ENCODE measurements around the gene DHX15. TPM values are rescaled to one million over a fixed set of nuclear protein-coding genes. Genes with fewer than 3 reads are reported as not detected.

DHX15 gene
- total RNA-seq, 2 experiments from 2014 or later: 169 to 172 TPM

- H3K27ac Mint-ChIP-seq: no peak overlapping the region
- H3K4me1 Mint-ChIP-seq (ENCODE audit: low read depth): peaks cover 8% of the 10 kb centered on the region
- ChIA-PET CTCF (interaction anchor here (0.9 kb wide), 1 partner anchor 38 kb away, joined by 3 read pairs; no protein-coding TSS in a partner anchor), POLR2A (no interaction called here)
- no peaks in the 10 kb centered on the region for H3K9me3 Mint-ChIP-seq
- intact Hi-C loops (cut with micrococcal nuclease): no loop called here
- peaks cover 56% of the 10 kb centered on the region for H3K36me3 Mint-ChIP-seq
- H3K4me3 Mint-ChIP-seq: no peak overlapping the region
- DNase-seq: no peak
- H3K27me3 Mint-ChIP-seq: no peaks in the 10 kb centered on the region
Measured at GRCh38 chr4:24527371-24527770, 57.0 kb downstream of the DHX15 start.

GRCh38 chr4:24521544-24521943, 62.8 kb downstream of the DHX15 start:
- no peak overlapping the region for H3K27ac Mint-ChIP-seq
- H3K9me3 Mint-ChIP-seq: no peaks in the 10 kb centered on the region
- ChIA-PET CTCF (interaction anchor here (0.6 kb wide), 1 partner anchor 235 kb away, joined by 3 read pairs; no protein-coding TSS in a partner anchor), POLR2A (no interaction called here)
- intact Hi-C loops (cut with micrococcal nuclease): no loop called here
- peaks cover 64% of the 10 kb centered on the region for H3K36me3 Mint-ChIP-seq
- no peaks in the 10 kb centered on the region for H3K27me3 Mint-ChIP-seq
- DNase-seq: no peak
- peaks cover 26% of the 10 kb centered on the region for H3K4me1 Mint-ChIP-seq (ENCODE audit: low read depth)
- H3K4me3 Mint-ChIP-seq: no peak overlapping the region

- H3K36me3 Mint-ChIP-seq: peaks cover 58% of the 10 kb centered on the region
- intact Hi-C loops (cut with micrococcal nuclease): no loop called here
- H3K4me3 Mint-ChIP-seq: no peak overlapping the region
- DNase-seq: no peak
- no peaks in the 10 kb centered on the region for H3K27me3 Mint-ChIP-seq
- no peaks in the 10 kb centered on the region for H3K9me3 Mint-ChIP-seq
- no peak overlapping the region for H3K27ac Mint-ChIP-seq
- POLR2A ChIA-PET: interaction anchor here (1.0 kb wide), 1 partner anchor 65 kb away, joined by 5 read pairs; no protein-coding TSS in a partner anchor
- CTCF ChIA-PET: no interaction called here
- H3K4me1 Mint-ChIP-seq (ENCODE audit: low read depth): peaks cover 27% of the 10 kb centered on the region
Measured at GRCh38 chr4:24519649-24520048, 64.7 kb downstream of the DHX15 start.

GRCh38 chr4:24517676-24518075, 66.7 kb downstream of the DHX15 start:
- Mint-ChIP-seq H3K36me3 (peaks cover 48% of the 10 kb centered on the region), H3K9me3 (no peaks in the 10 kb centered on the region), H3K27ac (no peak overlapping the region), H3K4me3 (no peak overlapping the region), H3K27me3 (no peaks in the 10 kb centered on the region), H3K4me1 (ENCODE audit: low read depth) (peaks cover 22% of the 10 kb centered on the region)
- POLR2A ChIA-PET: interaction anchor here (1.1 kb wide), 1 partner anchor 67 kb away, joined by 3 read pairs; the partner anchor contains the start of gene DHX15
- no peak for DNase-seq
- intact Hi-C loops (cut with micrococcal nuclease): loop anchor here (2.0 kb wide), 2 partner anchors 39 to 67 kb away; partner anchors contain the start of gene DHX15
- CTCF ChIA-PET: interaction anchor here (0.9 kb wide), 1 partner anchor 34 kb away, joined by 3 read pairs; no protein-coding TSS in a partner anchor

- intact Hi-C loops (cut with micrococcal nuclease): loop anchor here (2.0 kb wide), 2 partner anchors 40 to 68 kb away; partner anchors contain the start of gene DHX15
- ChIA-PET POLR2A (interaction anchor here (1.1 kb wide), 1 partner anchor 67 kb away, joined by 3 read pairs; the partner anchor contains the start of gene DHX15), CTCF (interaction anchor here (0.9 kb wide), 1 partner anchor 35 kb away, joined by 3 read pairs; no protein-coding TSS in a partner anchor)
- Mint-ChIP-seq H3K27ac (peak overlapping the region; percentile 64), H3K4me1 (ENCODE audit: low read depth) (peaks cover 19% of the 10 kb centered on the region), H3K4me3 (no peak overlapping the region), H3K9me3 (no peaks in the 10 kb centered on the region), H3K27me3 (no peaks in the 10 kb centered on the region), H3K36me3 (peaks cover 43% of the 10 kb centered on the region)
- no peak for DNase-seq
Measured at GRCh38 chr4:24516926-24517325, 67.4 kb downstream of the DHX15 start.

GRCh38 chr4:24515698-24516097, 68.7 kb downstream of the DHX15 start:
- H3K27ac Mint-ChIP-seq: no peak overlapping the region
- H3K4me3 Mint-ChIP-seq: no peak overlapping the region
- ChIA-PET POLR2A (no interaction called here), CTCF (no interaction called here)
- intact Hi-C loops (cut with micrococcal nuclease): loop anchor here (2.0 kb wide), 2 partner anchors 41 to 69 kb away; partner anchors contain the start of gene DHX15
- H3K9me3 Mint-ChIP-seq: no peaks in the 10 kb centered on the region
- no peak for DNase-seq
- H3K36me3 Mint-ChIP-seq: peaks cover 36% of the 10 kb centered on the region
- no peaks in the 10 kb centered on the region for H3K27me3 Mint-ChIP-seq
- H3K4me1 Mint-ChIP-seq (ENCODE audit: low read depth): peaks cover 17% of the 10 kb centered on the region

GRCh38 chr4:24514808-24515207, 69.5 kb downstream of the DHX15 start:
- peaks cover 32% of the 10 kb centered on the region for H3K36me3 Mint-ChIP-seq
- peaks cover 17% of the 10 kb centered on the region for H3K4me1 Mint-ChIP-seq (ENCODE audit: low read depth)
- intact Hi-C loops (cut with micrococcal nuclease): no loop called here
- H3K4me3 Mint-ChIP-seq: no peak overlapping the region
- H3K27me3 Mint-ChIP-seq: no peaks in the 10 kb centered on the region
- no peaks in the 10 kb centered on the region for H3K9me3 Mint-ChIP-seq
- no peak for DNase-seq
- POLR2A ChIA-PET: no interaction called here
- H3K27ac Mint-ChIP-seq: no peak overlapping the region
- CTCF ChIA-PET: interaction anchor here (1.1 to 1.2 kb wide), 2 partner anchors 19 to 41 kb away, joined by 3 read pairs; no protein-coding TSS in a partner anchor

- POLR2A ChIA-PET: no interaction called here
- no peak overlapping the region for H3K27ac Mint-ChIP-seq
- H3K4me1 Mint-ChIP-seq (ENCODE audit: low read depth): peaks cover 15% of the 10 kb centered on the region
- no peak overlapping the region for H3K4me3 Mint-ChIP-seq
- CTCF ChIA-PET: interaction anchor here (1.1 to 1.7 kb wide), 2 partner anchors 38 to 40 kb away, joined by 3 to 5 read pairs; no protein-coding TSS in a partner anchor
- DNase-seq: no peak
- no peaks in the 10 kb centered on the region for H3K27me3 Mint-ChIP-seq
- intact Hi-C loops (cut with micrococcal nuclease): no loop called here
- H3K9me3 Mint-ChIP-seq: no peaks in the 10 kb centered on the region
- peaks cover 27% of the 10 kb centered on the region for H3K36me3 Mint-ChIP-seq
Measured at GRCh38 chr4:24513718-24514117, 70.6 kb downstream of the DHX15 start.

- Mint-ChIP-seq H3K4me1 (ENCODE audit: low read depth) (peaks cover under 1% of the 10 kb centered on the region), H3K36me3 (peaks cover 14% of the 10 kb centered on the region), H3K27ac (no peak overlapping the region), H3K9me3 (no peaks in the 10 kb centered on the region), H3K4me3 (no peak overlapping the region), H3K27me3 (no peaks in the 10 kb centered on the region)
- no peak for DNase-seq
- CTCF ChIA-PET: no interaction called here
- POLR2A ChIA-PET: no interaction called here
- intact Hi-C loops (cut with micrococcal nuclease): no loop called here
Measured at GRCh38 chr4:24511371-24512063, 72.8 kb downstream of the DHX15 start.

- intact Hi-C loops (cut with micrococcal nuclease): no loop called here
- H3K4me1 Mint-ChIP-seq (ENCODE audit: low read depth): no peaks in the 10 kb centered on the region
- POLR2A ChIA-PET: no interaction called here
- no peak for DNase-seq
- CTCF ChIA-PET: interaction anchor here (0.6 to 0.7 kb wide), 2 partner anchors 23 to 70 kb away, joined by 3 read pairs; no protein-coding TSS in a partner anchor
- H3K27me3 Mint-ChIP-seq: no peaks in the 10 kb centered on the region
- peaks cover 7% of the 10 kb centered on the region for H3K36me3 Mint-ChIP-seq
- no peaks in the 10 kb centered on the region for H3K9me3 Mint-ChIP-seq
- no peak overlapping the region for H3K4me3 Mint-ChIP-seq
- H3K27ac Mint-ChIP-seq: no peak overlapping the region
Measured at GRCh38 chr4:24510091-24510490, 74.3 kb downstream of the DHX15 start.

- Mint-ChIP-seq H3K27me3 (no peaks in the 10 kb centered on the region), H3K4me3 (no peak overlapping the region), H3K9me3 (no peaks in the 10 kb centered on the region), H3K27ac (no peak overlapping the region), H3K36me3 (peaks cover 1% of the 10 kb centered on the region), H3K4me1 (ENCODE audit: low read depth) (no peaks in the 10 kb centered on the region)
- ChIA-PET CTCF (interaction anchor here (1.1 kb wide), 1 partner anchor 20 kb away, joined by 3 read pairs; no protein-coding TSS in a partner anchor), POLR2A (no interaction called here)
- DNase-seq: no peak
- intact Hi-C loops (cut with micrococcal nuclease): no loop called here
Measured at GRCh38 chr4:24508541-24508940, 75.8 kb downstream of the DHX15 start.

GRCh38 chr4:24507439-24507838, 76.9 kb downstream of the DHX15 start:
- CTCF ChIA-PET: no interaction called here
- Mint-ChIP-seq H3K27me3 (no peaks in the 10 kb centered on the region), H3K4me3 (no peak overlapping the region), H3K27ac (no peak overlapping the region), H3K36me3 (peaks cover 1% of the 10 kb centered on the region), H3K9me3 (no peaks in the 10 kb centered on the region), H3K4me1 (ENCODE audit: low read depth) (no peaks in the 10 kb centered on the region)
- intact Hi-C loops (cut with micrococcal nuclease): no loop called here
- POLR2A ChIA-PET: no interaction called here
- DNase-seq: no peak

Data from activated CD4-positive, alpha-beta memory T cell treated with anti-CD3 and anti-CD28 coated beads for 36 hours (primary cell).